Immature natural killer cell (primary cell): Measurements from ENCODE around the gene SPATA9. TPM values are rescaled to one million over a fixed set of nuclear protein-coding genes. Genes with fewer than 3 reads are reported as not detected.

Experiments used
- DNase-seq, 3 donors: peaks; one replicate each; pipeline ENCODE4 v3.0.0; 2022; ENCODE audit warnings: mixed read lengths in 1 of 3
- H3K27ac Mint-ChIP-seq, 6 donors: one replicate each; pipeline ENCODE4 v1.8.0; 2020; ENCODE audit warnings: mixed read lengths in 6 of 6, mild to moderate bottlenecking in 5 of 6, inconsistent platforms in 4 of 6, moderate library complexity in 3 of 6
- H3K27me3 Mint-ChIP-seq, 3 donors: one replicate each; pipeline ENCODE4 v1.8.0; 2020 to 2021; ENCODE audit warnings: low read depth in 3 of 3, mild to moderate bottlenecking in 3 of 3, mixed read lengths in 3 of 3, moderate library complexity in 3 of 3, inconsistent platforms in 1 of 3
- H3K36me3 Mint-ChIP-seq, 3 donors: one replicate each; pipeline ENCODE4 v1.8.0; 2020; ENCODE audit warnings: mixed read lengths in 3 of 3, inconsistent platforms in 2 of 3, mild to moderate bottlenecking in 2 of 3
- H3K4me1 Mint-ChIP-seq, 2 donors: one replicate each; pipeline ENCODE4 v1.8.0; 2020; ENCODE audit warnings: inconsistent platforms in 2 of 2, mild to moderate bottlenecking in 2 of 2, mixed read lengths in 2 of 2, moderate library complexity in 1 of 2
- H3K4me3 Mint-ChIP-seq, 5 donors: one replicate each; pipeline ENCODE4 v1.8.0; 2020; ENCODE audit warnings: mild to moderate bottlenecking in 5 of 5, mixed read lengths in 5 of 5, inconsistent platforms in 3 of 5, moderate library complexity in 3 of 5
- H3K9me3 Mint-ChIP-seq, 6 donors: one replicate each; pipeline ENCODE4 v1.8.0; 2020; ENCODE audit warnings: mild to moderate bottlenecking in 6 of 6, mixed read lengths in 6 of 6, inconsistent platforms in 4 of 6, moderate library complexity in 3 of 6
- polyA plus RNA-seq, 3 donors: library from polyadenylated mRNA; unstranded; fragments of 300-500 nt; fragmentation: Illumina TruSeq; gene quantifications; one replicate each; pipeline ENCODE4 v1.2.3, GENCODE V29; 2021

SPATA9 gene
- polyA plus RNA-seq, 3 donors from 2014 or later: 1.4 to 1.6 TPM; not detected in 1

DNA sequence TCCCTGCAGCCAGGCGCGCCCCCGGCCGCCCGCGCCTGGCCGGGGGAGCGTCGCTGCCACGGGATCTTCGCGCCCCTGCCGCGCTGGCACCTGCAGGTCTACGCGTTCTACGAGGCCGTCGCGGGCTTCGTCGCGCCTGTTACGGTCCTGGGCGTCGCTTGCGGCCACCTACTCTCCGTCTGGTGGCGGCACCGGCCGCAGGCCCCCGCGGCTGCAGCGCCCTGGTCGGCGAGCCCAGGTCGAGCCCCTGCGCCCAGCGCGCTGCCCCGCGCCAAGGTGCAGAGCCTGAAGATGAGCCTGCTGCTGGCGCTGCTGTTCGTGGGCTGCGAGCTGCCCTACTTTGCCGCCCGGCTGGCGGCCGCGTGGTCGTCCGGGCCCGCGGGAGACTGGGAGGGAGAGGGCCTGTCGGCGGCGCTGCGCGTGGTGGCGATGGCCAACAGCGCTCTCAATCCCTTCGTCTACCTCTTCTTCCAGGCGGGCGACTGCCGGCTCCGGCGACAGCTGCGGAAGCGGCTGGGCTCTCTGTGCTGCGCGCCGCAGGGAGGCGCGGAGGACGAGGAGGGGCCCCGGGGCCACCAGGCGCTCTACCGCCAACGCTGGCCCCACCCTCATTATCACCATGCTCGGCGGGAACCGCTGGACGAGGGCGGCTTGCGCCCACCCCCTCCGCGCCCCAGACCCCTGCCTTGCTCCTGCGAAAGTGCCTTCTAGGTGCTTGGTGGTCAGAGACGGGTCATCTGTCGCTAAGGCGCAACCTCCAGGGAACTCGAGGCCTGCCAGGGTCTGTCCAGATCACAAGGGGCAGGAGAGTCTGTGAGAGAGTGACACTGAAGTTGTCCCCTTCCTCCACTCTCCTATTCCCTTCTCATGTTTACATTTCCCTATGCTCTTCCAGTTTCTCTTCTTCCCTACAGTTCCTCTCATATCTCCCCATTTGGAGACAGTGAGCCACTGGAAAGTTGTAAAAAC, 61.6 kb downstream of the SPATA9 start:
- H3K27me3 Mint-ChIP-seq: peaks cover 3 to 7% (median 7%) of the 10 kb centered on the region in 3 donors
- H3K4me3 Mint-ChIP-seq: peak overlapping the region; percentile 82 to 90 (median 84)
- DNase-seq: peak; percentile 40 to 50 (median 49)
- no peaks in the 10 kb centered on the region for H3K9me3 Mint-ChIP-seq
- H3K27ac Mint-ChIP-seq: peak overlapping the region; percentile 17 to 78 (median 70)
- H3K36me3 Mint-ChIP-seq: no peaks in the 10 kb centered on the region
- H3K4me1 Mint-ChIP-seq: peaks cover 28 to 34% of the 10 kb centered on the region in 2 donors

DNA sequence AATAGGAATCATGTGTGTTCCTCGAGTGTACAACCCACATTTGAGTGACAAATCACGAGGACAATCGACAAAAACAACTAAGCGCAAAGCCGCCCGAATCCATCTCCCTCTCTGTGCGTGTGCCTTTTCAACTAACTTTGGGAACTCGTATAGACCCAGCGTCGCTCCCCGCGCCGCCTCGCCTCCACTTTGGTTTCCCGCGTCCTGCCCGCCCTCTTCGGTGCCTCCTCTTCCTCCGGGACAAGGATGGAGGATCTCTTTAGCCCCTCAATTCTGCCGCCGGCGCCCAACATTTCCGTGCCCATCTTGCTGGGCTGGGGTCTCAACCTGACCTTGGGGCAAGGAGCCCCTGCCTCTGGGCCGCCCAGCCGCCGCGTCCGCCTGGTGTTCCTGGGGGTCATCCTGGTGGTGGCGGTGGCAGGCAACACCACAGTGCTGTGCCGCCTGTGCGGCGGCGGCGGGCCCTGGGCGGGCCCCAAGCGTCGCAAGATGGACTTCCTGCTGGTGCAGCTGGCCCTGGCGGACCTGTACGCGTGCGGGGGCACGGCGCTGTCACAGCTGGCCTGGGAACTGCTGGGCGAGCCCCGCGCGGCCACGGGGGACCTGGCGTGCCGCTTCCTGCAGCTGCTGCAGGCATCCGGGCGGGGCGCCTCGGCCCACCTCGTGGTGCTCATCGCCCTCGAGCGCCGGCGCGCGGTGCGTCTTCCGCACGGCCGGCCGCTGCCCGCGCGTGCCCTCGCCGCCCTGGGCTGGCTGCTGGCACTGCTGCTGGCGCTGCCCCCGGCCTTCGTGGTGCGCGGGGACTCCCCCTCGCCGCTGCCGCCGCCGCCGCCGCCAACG, 62.5 kb downstream of the SPATA9 start, which contains the start of gene GPR150:
Gene GPR150, plus strand, starts transcription at position 58 of the 840 bp plus-strand sequence. Its CDS starts 189 bp downstream, at position 247.
- DNase-seq: peak; percentile 63 to 67 (median 63)
- H3K27me3 Mint-ChIP-seq: peaks cover 3 to 7% (median 7%) of the 10 kb centered on the region in 3 donors
- peak within 1 kb of the TSS; percentile 87 to 92 (median 89) for H3K4me3 Mint-ChIP-seq
- H3K27ac Mint-ChIP-seq: peak within 1 kb of the TSS; percentile 10 to 70 (median 60)
- no peaks in the 10 kb centered on the region for H3K9me3 Mint-ChIP-seq
- H3K4me1 Mint-ChIP-seq: peaks cover 28 to 34% of the 10 kb centered on the region in 2 donors
- no peaks in the 10 kb centered on the region for H3K36me3 Mint-ChIP-seq

DNA sequence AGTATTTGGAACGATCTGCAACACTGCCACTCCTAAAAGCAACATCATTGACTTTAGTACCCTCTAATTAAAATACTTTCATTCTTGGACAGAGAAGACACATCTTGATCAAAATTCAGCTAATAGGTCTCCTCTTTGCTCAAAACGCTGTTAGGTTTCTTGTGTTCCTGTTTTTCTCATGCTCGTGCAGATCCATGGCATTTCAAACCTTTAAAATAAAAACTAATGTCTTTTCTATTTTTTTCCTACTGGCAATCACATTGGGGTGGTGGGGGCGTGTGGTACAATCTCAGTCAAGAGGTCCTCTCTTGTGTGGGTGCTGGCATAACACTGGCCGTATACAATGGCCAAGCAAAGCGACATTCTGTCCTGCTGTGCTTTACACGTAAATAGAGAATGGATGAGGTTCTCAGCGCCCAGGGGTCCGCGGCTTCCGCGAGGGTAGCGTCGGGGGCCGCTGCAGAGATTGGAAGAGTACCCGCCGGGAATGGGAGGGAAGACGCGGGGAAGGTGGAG, 63.2 kb downstream of the SPATA9 start:
- H3K4me3 Mint-ChIP-seq: peak overlapping the region; percentile 87 to 92 (median 89)
- H3K4me1 Mint-ChIP-seq: peaks cover 28 to 34% of the 10 kb centered on the region in 2 donors
- DNase-seq: no peak
- no peaks in the 10 kb centered on the region for H3K36me3 Mint-ChIP-seq
- no peaks in the 10 kb centered on the region for H3K9me3 Mint-ChIP-seq
- peak overlapping the region; percentile 10 to 70 (median 60) for H3K27ac Mint-ChIP-seq
- peaks cover 3 to 7% (median 5%) of the 10 kb centered on the region in 3 donors for H3K27me3 Mint-ChIP-seq

- Mint-ChIP-seq H3K9me3 (no peaks in the 10 kb centered on the region), H3K4me1 (peaks cover 28 to 34% of the 10 kb centered on the region in 2 donors), H3K27ac (peak overlapping the region in 4 of 6 donors; percentile 10 to 70 (median 59)), H3K36me3 (peaks cover 0 to under 1% (median under 1%) of the 10 kb centered on the region in 3 donors), H3K4me3 (peak overlapping the region; percentile 87 to 92 (median 89)), H3K27me3 (peaks cover 3 to 6% (median 5%) of the 10 kb centered on the region in 3 donors)
- no peak for DNase-seq
Observed at GRCh38 chr5:95619096-95619495, 63.7 kb downstream of the SPATA9 start.

DNA sequence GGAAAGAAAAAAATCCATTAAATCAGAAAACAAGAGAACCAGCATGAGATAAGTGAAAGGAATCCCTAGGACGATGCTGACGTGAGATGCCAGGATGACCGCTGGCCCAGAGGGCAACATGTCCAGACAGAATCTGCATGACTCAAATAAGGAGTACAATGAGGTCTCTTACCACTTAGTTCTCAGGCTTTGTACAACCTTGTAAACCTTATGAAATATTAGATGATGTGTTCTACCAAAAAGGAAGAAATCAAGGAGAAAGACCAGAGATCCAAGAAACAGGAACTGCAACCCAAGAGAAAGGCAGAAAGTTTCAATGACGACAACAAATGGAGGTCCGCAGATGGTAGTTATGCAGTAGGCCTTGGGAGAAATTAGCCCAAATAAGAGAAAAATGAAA, 65.7 kb downstream of the SPATA9 start:
- H3K27me3 Mint-ChIP-seq: peaks cover 3 to 5% (median 4%) of the 10 kb centered on the region in 3 donors
- H3K36me3 Mint-ChIP-seq: peaks cover 7 to 14% (median 9%) of the 10 kb centered on the region in 3 donors
- H3K27ac Mint-ChIP-seq: no peak overlapping the region
- H3K4me3 Mint-ChIP-seq: no peak overlapping the region
- DNase-seq: no peak
- H3K4me1 Mint-ChIP-seq: peaks cover 21 to 27% of the 10 kb centered on the region in 2 donors
- peaks cover 0 to 7% (median 0%) of the 10 kb centered on the region in 6 donors for H3K9me3 Mint-ChIP-seq

DNA sequence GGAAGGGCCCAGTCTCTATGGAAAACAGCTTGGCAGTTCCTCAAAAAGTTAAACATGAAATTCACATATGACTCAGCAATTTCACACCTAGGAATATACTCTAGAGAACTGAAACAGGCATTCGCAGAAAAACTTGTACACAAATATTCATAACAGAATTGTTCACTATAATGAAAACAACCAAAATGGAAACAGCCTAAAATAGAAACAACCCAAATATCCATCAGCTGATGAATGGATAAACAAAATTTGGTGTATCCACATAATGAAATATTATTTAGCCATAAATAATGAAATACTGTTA, 67.7 kb downstream of the SPATA9 start:
- Mint-ChIP-seq H3K27me3 (peaks cover 0 to 3% (median 0%) of the 10 kb centered on the region in 3 donors), H3K4me3 (no peak overlapping the region)

GRCh38 chr5:95613514-95613913, 69.3 kb downstream of the SPATA9 start:
- Mint-ChIP-seq H3K4me3 (no peak overlapping the region), H3K27ac (no peak overlapping the region), H3K9me3 (peaks cover 0 to 7% (median 0%) of the 10 kb centered on the region in 6 donors), H3K4me1 (peaks cover under 1 to 4% of the 10 kb centered on the region in 2 donors), H3K27me3 (no peaks in the 10 kb centered on the region), H3K36me3 (peaks cover 7 to 18% (median 9%) of the 10 kb centered on the region in 3 donors)
- no peak for DNase-seq

More for the DNA sequence above, 67.7 kb downstream of the SPATA9 start:
- H3K36me3 Mint-ChIP-seq: peaks cover 7 to 14% (median 9%) of the 10 kb centered on the region in 3 donors
- H3K27ac Mint-ChIP-seq: no peak overlapping the region
- DNase-seq: no peak
- H3K9me3 Mint-ChIP-seq: peaks cover 0 to 7% (median 0%) of the 10 kb centered on the region in 6 donors
- peaks cover 13 to 20% of the 10 kb centered on the region in 2 donors for H3K4me1 Mint-ChIP-seq

GRCh38 chr5:95611396-95611795, 71.4 kb downstream of the SPATA9 start:
- H3K27ac Mint-ChIP-seq: no peak overlapping the region
- H3K27me3 Mint-ChIP-seq: no peaks in the 10 kb centered on the region
- H3K36me3 Mint-ChIP-seq: peaks cover 7 to 21% (median 9%) of the 10 kb centered on the region in 3 donors
- H3K4me3 Mint-ChIP-seq: no peak overlapping the region
- no peak for DNase-seq
- H3K9me3 Mint-ChIP-seq: peaks cover 0 to 7% (median 0%) of the 10 kb centered on the region in 6 donors
- H3K4me1 Mint-ChIP-seq: no peaks in the 10 kb centered on the region

- Mint-ChIP-seq H3K27ac (no peak overlapping the region), H3K27me3 (no peaks in the 10 kb centered on the region), H3K36me3 (peaks cover 7 to 22% (median 9%) of the 10 kb centered on the region in 3 donors), H3K4me3 (no peak overlapping the region), H3K4me1 (no peaks in the 10 kb centered on the region), H3K9me3 (peaks cover 0 to 7% (median 0%) of the 10 kb centered on the region in 6 donors)
- no peak for DNase-seq
Observed at GRCh38 chr5:95610546-95610945, 72.2 kb downstream of the SPATA9 start.

GRCh38 chr5:95609711-95610110, 73.1 kb downstream of the SPATA9 start:
- Mint-ChIP-seq H3K4me1 (no peaks in the 10 kb centered on the region), H3K9me3 (peaks cover 0 to 7% (median 0%) of the 10 kb centered on the region in 6 donors), H3K27ac (no peak overlapping the region), H3K36me3 (peaks cover 7 to 25% (median 9%) of the 10 kb centered on the region in 3 donors), H3K27me3 (no peaks in the 10 kb centered on the region), H3K4me3 (no peak overlapping the region)
- no peak for DNase-seq

Other genes starting within 250 kb of the SPATA9 start
- gene SKIC3, start 128.0 kb downstream of the SPATA9 start, polyA plus RNA-seq: 10 to 100 TPM; 34.4 to 52.7 (median 50.2) TPM
- 10 to 100 TPM; 11.0 to 14.7 (median 11.8) TPM for gene ARSK, start 127.9 kb downstream of the SPATA9 start, polyA plus RNA-seq
- gene GPR150, start 62.9 kb downstream of the SPATA9 start, polyA plus RNA-seq: 1 to 10 TPM in 2 of 3 donors, under 1 TPM in 1; 0.94 to 1.9 (median 1.2) TPM
- 1 to 10 TPM in 2 of 3 donors, under 1 TPM in 1; 0.98 to 9.3 (median 2.4) TPM for gene RFESD, start 36.2 kb downstream of the SPATA9 start, polyA plus RNA-seq
- 10 to 100 TPM; 22.9 to 44.6 (median 25.7) TPM for gene RHOBTB3, start 48.3 kb upstream of the SPATA9 start, polyA plus RNA-seq
- 100 to 1,000 TPM; 261 to 295 (median 263) TPM for gene GLRX, start 139.7 kb upstream of the SPATA9 start, polyA plus RNA-seq